GM12878 (cell line): ENCODE results near the gene GIMAP4. TPM values are rescaled to one million over a fixed set of nuclear protein-coding genes. Genes with fewer than 3 reads are reported as not detected.

Experiments
- ATAC-seq: fragments of 200-7000 bp; cut with Tn5 transposase; 3 replicates; pipeline ENCODE4 v1.9.1; 2020; ENCODE audit warnings: mild to moderate bottlenecking, moderate library complexity
- BruUV-seq: library from RNA; stranded (reverse); fragments of 400-500 nt; replicated peaks from 2 replicates; lab custom pipeline; 2021; lab: Mats Ljungman, UMichigan
- CTCF ChIA-PET: fragments of 300-600 bp; sonication (Branson Sonifier 250); formaldehyde crosslinking; extraction: SDS; loops from one replicate; lab custom pipeline; 2021; ENCODE audit warnings: inconsistent platforms; lab: Yijun Ruan, JAX
- POLR2A ChIA-PET: fragments of 350-600 bp; formaldehyde crosslinking; extraction: SDS; loops from one replicate; lab custom pipeline; 2021; ENCODE audit warnings: inconsistent platforms; lab: Charles Lee
- RAD21 ChIA-PET: fragments of 300-600 bp; sonication (Branson Sonifier 250); formaldehyde crosslinking; loops from one replicate; lab custom pipeline; 2023; ENCODE audit warnings: antibody characterized with exemption; ENCODE audit not compliant: unreplicated experiment; lab: Charles Lee
- SMC1A ChIA-PET: fragments of 300-600 bp; sonication (Branson Sonifier 250); formaldehyde crosslinking; loops from one replicate; lab custom pipeline; 2023; ENCODE audit not compliant: unreplicated experiment, uncharacterized antibody; lab: Charles Lee
- DNase-seq: peaks from one replicate; pipeline ENCODE4 v3.0.0-alpha.2; 2011; ENCODE audit warnings: low read depth, low spot score
- FAIRE-seq: peaks from 3 replicates; lab custom pipeline; 2011; peaks lifted over from hg19 to GRCh38; lab: Jason Lieb, UNC
- H2AFZ ChIP-seq: 2 replicates; pipeline ENCODE4 v1.6.0; 2011; ENCODE audit warnings: low read depth, low read length, control low read depth; ENCODE audit not compliant: control insufficient read depth
- H3K27ac ChIP-seq: 2 replicates; pipeline ENCODE4 v1.5.1; 2011; ENCODE audit warnings: control low read depth; ENCODE audit not compliant: control insufficient read depth, insufficient read depth
- H3K27me3 ChIP-seq, 2 experiments: replicated peaks in 1 of 2; 2 replicates each; pipeline versions ENCODE4 v1.6.0 to v1.6.1; 2011; ENCODE audit warnings: low read length in 1 of 2; ENCODE audit not compliant: control insufficient read depth in 2 of 2, insufficient read depth in 2 of 2
- H3K36me3 ChIP-seq, 2 experiments: 2 replicates each; pipeline ENCODE4 v1.5.1; 2011; ENCODE audit warnings: low read length in 1 of 2; ENCODE audit not compliant: control insufficient read depth in 2 of 2, insufficient read depth in 2 of 2
- H3K4me1 ChIP-seq: 2 replicates; pipeline ENCODE4 v1.6.1; 2011; ENCODE audit warnings: mild to moderate bottlenecking, low read length, moderate library complexity, mixed read lengths; ENCODE audit not compliant: control insufficient read depth, insufficient read depth
- H3K4me2 ChIP-seq: 2 replicates; pipeline ENCODE4 v1.6.0; 2011; ENCODE audit warnings: control low read depth; ENCODE audit not compliant: control insufficient read depth, insufficient read depth
- H3K4me3 ChIP-seq: fragments of 200-600 bp; sonication (generic); 2 replicates; pipeline ENCODE4 v1.5.1; 2016
- H3K79me2 ChIP-seq: 2 replicates; pipeline ENCODE4 v1.6.0; 2011; ENCODE audit warnings: low read length; ENCODE audit not compliant: control insufficient read depth, insufficient read depth
- H3K9ac ChIP-seq: 2 replicates; pipeline ENCODE4 v1.8.0; 2011; ENCODE audit warnings: low read length, control low read depth, mixed read lengths; ENCODE audit not compliant: control insufficient read depth, insufficient read depth
- H3K9me3 ChIP-seq: replicated peaks from 3 replicates; pipeline ENCODE4 v1.5.1; 2011; ENCODE audit warnings: mild to moderate bottlenecking, low read length; ENCODE audit not compliant: control insufficient read depth, insufficient read depth
- H4K20me1 ChIP-seq: 2 replicates; pipeline ENCODE4 v1.6.0; 2011; ENCODE audit not compliant: control insufficient read depth, insufficient read depth
- CHD4 ChIP-seq: fragments of 200-600 bp; sonication (generic); IDR thresholded peaks from 2 replicates; pipeline ENCODE4 v1.6.1; 2016; ENCODE audit warnings: mild to moderate bottlenecking
- DPF2 ChIP-seq: fragments of 450-650 bp; IDR thresholded peaks from 2 replicates; pipeline ENCODE4 v1.6.1; 2017; ENCODE audit warnings: mild to moderate bottlenecking
- EED ChIP-seq: sonication (generic); IDR thresholded peaks from 2 replicates; pipeline ENCODE4 v1.6.1; 2016; ENCODE audit warnings: antibody characterized with exemption, low read depth
- FOXM1 ChIP-seq: IDR thresholded peaks from 2 replicates; pipeline ENCODE4 v1.6.1; 2012; ENCODE audit warnings: low read depth, mild to moderate bottlenecking, inconsistent platforms, low read length, moderate library complexity
- GATAD2B ChIP-seq: fragments of 450-650 bp; conservative IDR thresholded peaks from 2 replicates; pipeline ENCODE4 v1.6.1; 2017; ENCODE audit warnings: low read depth, mild to moderate bottlenecking, moderate library complexity
- KDM1A ChIP-seq: fragments of 200-600 bp; sonication (generic); IDR thresholded peaks from 2 replicates; pipeline ENCODE4 v1.6.1; 2016; ENCODE audit warnings: borderline replicate concordance
- MYB ChIP-seq: fragments of 150-350 bp; IDR thresholded peaks from 2 replicates; pipeline ENCODE4 v1.6.1; 2014; ENCODE audit warnings: mild to moderate bottlenecking, low read depth, low read length, borderline replicate concordance
- NFYA ChIP-seq: IDR thresholded peaks from 2 replicates; pipeline ENCODE4 v1.6.1; 2011; ENCODE audit warnings: low read depth, mild to moderate bottlenecking, low read length, improper control_type of control experiment, borderline replicate concordance
- RAD51 ChIP-seq: fragments of 450-650 bp; IDR thresholded peaks from 2 replicates; pipeline ENCODE4 v1.6.1; 2016; ENCODE audit warnings: moderate library complexity, mild to moderate bottlenecking, inconsistent platforms
- SPI1 ChIP-seq: IDR thresholded peaks from 2 replicates; pipeline ENCODE4 v1.6.1; 2011; ENCODE audit warnings: low read depth, mild to moderate bottlenecking, low read length, moderate library complexity, borderline replicate concordance; ENCODE audit not compliant: insufficient read depth
- SUZ12 ChIP-seq: fragments of 200-600 bp; sonication (generic); IDR thresholded peaks from one replicate; pipeline ENCODE4 v1.6.1; 2018; ENCODE audit warnings: antibody characterized with exemption, mild to moderate bottlenecking; ENCODE audit not compliant: unreplicated experiment
- YBX1 ChIP-seq: fragments of 450-650 bp; IDR thresholded peaks from 2 replicates; pipeline ENCODE4 v1.6.1; 2016; ENCODE audit warnings: antibody characterized with exemption
- WGBS: methylation state at CpG from one replicate; pipeline ENCODE4 v1.1.6; 2016; ENCODE audit warnings: low lambda C conversion rate; ENCODE audit not compliant: insufficient replicate concordance, insufficient coverage; ENCODE audit errors: missing lambda C conversion rate; 5-methylcytosine and 5-hydroxymethylcytosine counted together
- in situ Hi-C: fragments of 300-500 bp; cut with MboI; formaldehyde crosslinking; loops from 9 replicates; pipeline ENCODE4 v1.14.3; 2018; ENCODE audit warnings: mixed read lengths
- intact Hi-C: fragments of 100-400 bp; cut with micrococcal nuclease; formaldehyde crosslinking; loops from one replicate; pipeline ENCODE4 v1.14.2; 2022; ENCODE audit not compliant: unreplicated experiment
- polyA plus RNA-seq, 11 experiments: library from polyadenylated mRNA; depleted of rRNA in 4 of 11; unstranded in 6 of 11; stranded (reverse) in 5 of 11; fragments of >200 nt; fragmentation: Nextera tagmentation in 4 of 11; fragmentation: Illumina TruSeq in 1 of 11; extraction: Ambion mirVana in 4 of 11; extraction: Trizol in 1 of 11; gene quantifications; 1 replicate in 1 of 11; 2 replicates in 10 of 11; pipeline versions ENCODE4 v1.2.1 to v1.2.3, GENCODE V29; 2011 to 2016; ENCODE audit warnings: inconsistent platforms in 2 of 11, missing spikeins in 2 of 11, low read depth in 1 of 11
- total RNA-seq, 4 experiments: library from RNA; depleted of rRNA in 3 of 4; stranded (reverse); fragments of >200 nt in 3 of 4; fragmentation: Illumina TruSeq in 1 of 4; extraction: Trizol in 1 of 4; gene quantifications; 2 replicates each; pipeline versions ENCODE4 v1.2.1 to v1.2.3, GENCODE V29; 2013 to 2021
- TF ChIP-seq, protein P1 (sequence below): fragments of 450-650 bp; formaldehyde crosslinking; IDR thresholded peaks from 2 replicates; pipeline ENCODE4 v1.4.0; 2022; ENCODE audit warnings: mild to moderate bottlenecking, moderate library complexity
- TF ChIP-seq, protein P2 (sequence below): fragments of 450-650 bp; IDR thresholded peaks from 2 replicates; pipeline ENCODE4 v1.6.1; 2016; ENCODE audit warnings: mild to moderate bottlenecking
- TF ChIP-seq, protein P3 (sequence below): fragments of 450-650 bp; IDR thresholded peaks from 2 replicates; pipeline ENCODE4 v1.6.1; 2017; ENCODE audit warnings: mild to moderate bottlenecking
- TF ChIP-seq, protein P4 (sequence below): IDR thresholded peaks from 2 replicates; pipeline ENCODE4 v1.6.1; 2011; ENCODE audit warnings: borderline replicate concordance, low read depth, mild to moderate bottlenecking, moderate library complexity, low read length; ENCODE audit not compliant: insufficient read depth, poor library complexity, severe bottlenecking

The GIMAP4 gene
- total and polyA plus RNA-seq, 10 of the 15 experiments (the other 5 are each of a cell fraction or from before 2014, with no cell fraction given), result 0.06 to 1.5 (median 0.32) TPM; not detected in 1

DNA sequence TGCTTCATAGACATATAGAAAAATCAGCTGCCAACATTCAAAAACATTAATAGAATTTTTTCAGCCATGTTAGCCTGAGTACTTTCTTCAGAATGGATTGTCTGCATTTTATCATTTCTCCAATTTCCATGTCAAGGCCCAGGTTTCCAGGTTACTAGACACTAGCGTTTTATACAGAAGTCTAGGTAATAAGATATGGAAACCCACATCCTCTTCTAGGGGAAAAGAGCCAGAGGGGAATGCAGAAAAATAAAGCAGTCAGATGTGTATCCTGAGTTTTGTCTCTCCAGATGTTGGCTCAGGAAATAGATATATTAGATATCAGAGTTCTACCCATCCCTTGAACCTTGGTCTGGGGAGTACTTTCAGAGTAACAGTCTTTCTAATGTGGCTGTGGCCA, 20.4 kb downstream of the GIMAP4 start (continued):
- TF ChIP-seq, protein P1, sequence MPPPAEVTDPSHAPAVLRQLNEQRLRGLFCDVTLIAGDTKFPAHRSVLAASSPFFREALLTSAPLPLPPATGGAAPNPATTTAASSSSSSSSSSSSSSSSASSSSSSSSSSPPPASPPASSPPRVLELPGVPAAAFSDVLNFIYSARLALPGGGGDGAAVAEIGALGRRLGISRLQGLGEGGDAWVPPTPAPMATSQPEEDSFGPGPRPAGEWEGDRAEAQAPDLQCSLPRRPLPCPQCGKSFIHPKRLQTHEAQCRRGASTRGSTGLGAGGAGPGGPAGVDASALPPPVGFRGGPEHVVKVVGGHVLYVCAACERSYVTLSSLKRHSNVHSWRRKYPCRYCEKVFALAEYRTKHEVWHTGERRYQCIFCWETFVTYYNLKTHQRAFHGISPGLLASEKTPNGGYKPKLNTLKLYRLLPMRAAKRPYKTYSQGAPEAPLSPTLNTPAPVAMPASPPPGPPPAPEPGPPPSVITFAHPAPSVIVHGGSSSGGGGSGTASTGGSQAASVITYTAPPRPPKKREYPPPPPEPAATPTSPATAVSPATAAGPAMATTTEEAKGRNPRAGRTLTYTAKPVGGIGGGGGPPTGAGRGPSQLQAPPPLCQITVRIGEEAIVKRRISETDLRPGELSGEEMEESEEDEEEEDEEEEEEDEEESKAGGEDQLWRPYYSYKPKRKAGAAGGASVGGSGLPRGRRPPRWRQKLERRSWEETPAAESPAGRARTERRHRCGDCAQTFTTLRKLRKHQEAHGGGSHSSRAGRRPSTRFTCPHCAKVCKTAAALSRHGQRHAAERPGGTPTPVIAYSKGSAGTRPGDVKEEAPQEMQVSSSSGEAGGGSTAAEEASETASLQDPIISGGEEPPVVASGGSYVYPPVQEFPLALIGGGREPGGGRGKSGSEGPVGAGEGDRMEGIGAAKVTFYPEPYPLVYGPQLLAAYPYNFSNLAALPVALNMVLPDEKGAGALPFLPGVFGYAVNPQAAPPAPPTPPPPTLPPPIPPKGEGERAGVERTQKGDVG (CRISPR knock-in tag), result no peak
- TF ChIP-seq YBX1 (no peak), SPI1 (no peak), GATAD2B (no peak)

DNA sequence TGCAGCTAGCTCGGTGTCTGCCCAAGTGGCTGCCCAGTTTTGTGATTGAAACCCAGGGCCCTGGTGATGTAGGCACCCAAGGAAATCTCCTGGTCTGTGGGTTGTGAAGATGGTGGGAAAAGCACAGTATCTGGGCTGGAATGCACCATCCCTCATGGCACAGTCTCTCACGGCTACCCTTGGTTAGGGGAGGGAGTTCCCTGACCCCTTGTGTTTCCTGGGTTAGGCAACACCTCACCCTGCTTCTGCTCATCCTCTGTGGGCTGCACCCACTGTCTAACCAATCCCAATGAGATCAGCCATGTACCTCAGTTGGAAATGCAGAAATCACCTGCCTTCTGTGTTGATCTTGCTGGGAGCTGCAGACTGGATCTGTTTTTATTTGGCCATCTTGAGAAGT, 27.6 kb downstream of the GIMAP4 start:
- RAD21 ChIA-PET, result no interaction called here
- Histone ChIP-seq H3K9me3 (peaks cover 9% of the 10 kb centered on the region), H3K4me3 (no peak overlapping the region), H3K27ac (no peak overlapping the region), H3K36me3 (no peaks in the 10 kb centered on the region), H4K20me1 (no peaks in the 10 kb centered on the region), H3K9ac (no peak overlapping the region), H3K4me2 (no peak overlapping the region), H2AFZ (no peak overlapping the region), H3K79me2 (no peaks in the 10 kb centered on the region), H3K4me1 (no peaks in the 10 kb centered on the region), H3K27me3 (no peaks in the 10 kb centered on the region)
- no peak for ATAC-seq
- CTCF ChIA-PET, result no interaction called here
- POLR2A ChIA-PET, result no interaction called here
- intact Hi-C loops (no loop called here), in situ Hi-C loops (no loop called here)
- SMC1A ChIA-PET, result no interaction called here
- TF ChIP-seq, protein P2, sequence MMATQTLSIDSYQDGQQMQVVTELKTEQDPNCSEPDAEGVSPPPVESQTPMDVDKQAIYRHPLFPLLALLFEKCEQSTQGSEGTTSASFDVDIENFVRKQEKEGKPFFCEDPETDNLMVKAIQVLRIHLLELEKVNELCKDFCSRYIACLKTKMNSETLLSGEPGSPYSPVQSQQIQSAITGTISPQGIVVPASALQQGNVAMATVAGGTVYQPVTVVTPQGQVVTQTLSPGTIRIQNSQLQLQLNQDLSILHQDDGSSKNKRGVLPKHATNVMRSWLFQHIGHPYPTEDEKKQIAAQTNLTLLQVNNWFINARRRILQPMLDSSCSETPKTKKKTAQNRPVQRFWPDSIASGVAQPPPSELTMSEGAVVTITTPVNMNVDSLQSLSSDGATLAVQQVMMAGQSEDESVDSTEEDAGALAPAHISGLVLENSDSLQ, result no peak
- TF ChIP-seq SUZ12, result no peak
- TF ChIP-seq, protein P3, sequence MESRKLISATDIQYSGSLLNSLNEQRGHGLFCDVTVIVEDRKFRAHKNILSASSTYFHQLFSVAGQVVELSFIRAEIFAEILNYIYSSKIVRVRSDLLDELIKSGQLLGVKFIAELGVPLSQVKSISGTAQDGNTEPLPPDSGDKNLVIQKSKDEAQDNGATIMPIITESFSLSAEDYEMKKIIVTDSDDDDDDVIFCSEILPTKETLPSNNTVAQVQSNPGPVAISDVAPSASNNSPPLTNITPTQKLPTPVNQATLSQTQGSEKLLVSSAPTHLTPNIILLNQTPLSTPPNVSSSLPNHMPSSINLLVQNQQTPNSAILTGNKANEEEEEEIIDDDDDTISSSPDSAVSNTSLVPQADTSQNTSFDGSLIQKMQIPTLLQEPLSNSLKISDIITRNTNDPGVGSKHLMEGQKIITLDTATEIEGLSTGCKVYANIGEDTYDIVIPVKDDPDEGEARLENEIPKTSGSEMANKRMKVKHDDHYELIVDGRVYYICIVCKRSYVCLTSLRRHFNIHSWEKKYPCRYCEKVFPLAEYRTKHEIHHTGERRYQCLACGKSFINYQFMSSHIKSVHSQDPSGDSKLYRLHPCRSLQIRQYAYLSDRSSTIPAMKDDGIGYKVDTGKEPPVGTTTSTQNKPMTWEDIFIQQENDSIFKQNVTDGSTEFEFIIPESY, result no peak
- TF ChIP-seq, protein P4, sequence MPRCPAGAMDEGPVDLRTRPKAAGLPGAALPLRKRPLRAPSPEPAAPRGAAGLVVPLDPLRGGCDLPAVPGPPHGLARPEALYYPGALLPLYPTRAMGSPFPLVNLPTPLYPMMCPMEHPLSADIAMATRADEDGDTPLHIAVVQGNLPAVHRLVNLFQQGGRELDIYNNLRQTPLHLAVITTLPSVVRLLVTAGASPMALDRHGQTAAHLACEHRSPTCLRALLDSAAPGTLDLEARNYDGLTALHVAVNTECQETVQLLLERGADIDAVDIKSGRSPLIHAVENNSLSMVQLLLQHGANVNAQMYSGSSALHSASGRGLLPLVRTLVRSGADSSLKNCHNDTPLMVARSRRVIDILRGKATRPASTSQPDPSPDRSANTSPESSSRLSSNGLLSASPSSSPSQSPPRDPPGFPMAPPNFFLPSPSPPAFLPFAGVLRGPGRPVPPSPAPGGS, result no peak
- no peak for TF ChIP-seq DPF2
- no peak for TF ChIP-seq CHD4
- TF ChIP-seq KDM1A, result no peak
- TF ChIP-seq NFYA, result no peak
- no peak for TF ChIP-seq FOXM1
- no peak for TF ChIP-seq MYB
- TF ChIP-seq RAD51, result no peak
- TF ChIP-seq EED, result no peak
- WGBS, result 0% methylated on average over 2 of the region's 2 CpGs
- no peak for DNase-seq
- no TSS peak for BruUV-seq
- FAIRE-seq, result no peak
